GM18505 (cell line): Measurements from ENCODE around the gene CACFD1.

Experiments
- ATAC-seq: cut with Tn5 transposase; IDR thresholded peaks from one replicate; pipeline ENCODE4 v1.9.1; 2021; ENCODE audit not compliant: unreplicated experiment
- POLR2A ChIP-seq: IDR thresholded peaks from 4 replicates; pipeline ENCODE4 v1.6.1; 2011; ENCODE audit warnings: borderline replicate concordance; ENCODE audit not compliant: insufficient read depth, insufficient read length; ENCODE audit errors: extremely low read depth

CACFD1 gene

DNA sequence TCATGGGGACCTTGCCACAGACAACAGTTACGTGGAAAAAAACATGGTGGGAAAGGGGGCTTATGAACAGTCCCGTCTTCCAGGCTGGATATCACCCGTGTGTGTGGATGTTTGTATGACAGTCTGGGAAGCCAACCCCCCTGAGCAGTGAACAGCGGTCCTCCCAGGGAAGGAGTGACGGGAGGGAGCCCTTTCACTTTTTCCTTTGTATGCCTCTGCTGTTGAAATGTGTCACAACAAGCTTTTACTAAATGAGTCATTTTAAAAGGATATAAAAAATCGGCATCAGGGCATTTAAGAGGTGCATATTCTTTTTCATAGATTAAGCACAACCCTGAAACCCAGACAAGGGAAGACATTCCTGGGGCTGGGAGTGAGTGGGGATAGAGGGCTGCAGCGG is 59.9 kb downstream of the CACFD1 start:
- ATAC-seq, result no peak
- TF ChIP-seq POLR2A, result no peak

DNA sequence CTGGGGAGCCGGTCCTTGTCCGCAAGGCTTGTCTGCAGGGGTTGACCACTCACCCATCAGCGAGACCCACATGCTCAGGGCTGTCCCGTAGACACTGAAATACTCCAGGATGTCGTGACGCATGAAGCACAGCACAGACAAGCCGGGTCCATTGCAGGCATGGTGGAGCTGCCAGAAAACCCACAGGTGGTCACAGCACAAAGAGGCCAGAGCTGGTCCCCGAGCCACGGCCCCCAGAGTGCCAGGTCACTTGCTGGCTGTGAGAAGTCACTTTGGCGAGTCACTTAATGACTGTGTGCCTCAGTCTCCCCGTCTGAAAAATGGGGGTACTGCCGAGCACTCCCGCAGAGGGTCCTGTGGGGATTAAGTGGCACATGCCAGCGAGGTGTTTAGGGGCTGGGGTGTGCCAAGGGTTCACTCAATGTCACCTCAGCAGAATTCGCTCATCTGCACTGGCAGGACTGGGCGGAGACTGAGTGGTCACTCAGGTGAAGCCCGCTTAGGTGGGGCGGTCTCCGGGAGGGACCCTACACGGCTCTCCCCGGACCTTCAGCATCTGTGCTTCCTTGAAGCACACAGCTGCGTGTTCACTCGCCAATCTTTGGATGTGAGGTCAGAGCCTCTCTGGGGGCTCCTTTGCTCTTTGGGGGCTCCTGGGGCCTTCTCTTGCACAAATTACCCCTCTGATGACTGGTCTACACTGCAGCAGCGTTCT is 60.5 kb downstream of the CACFD1 start:
- no peak for ATAC-seq

More for the DNA sequence above, 60.5 kb downstream of the CACFD1 start:
- TF ChIP-seq POLR2A, result no peak
